HG03280 (cell line): ENCODE measurements around the gene CABS1.

Experiments
- ATAC-seq: cut with Tn5 transposase; IDR thresholded peaks from one replicate; pipeline ENCODE4 v1.9.1; 2021; ENCODE audit warnings: mild to moderate bottlenecking, moderate library complexity; ENCODE audit not compliant: unreplicated experiment

The CABS1 gene

GRCh38 chr4:70380578-70380977 is 45.8 kb downstream of the CABS1 start:
- no peak for ATAC-seq

- no peak for ATAC-seq
These were observed 48.0 kb downstream of the CABS1 start, which contains the start of gene SMR3B for GRCh38 chr4:70382691-70383181. SMR3B (plus strand) TSS chr4:70383131; CDS start chr4:70384511, 1,380 bp downstream.
